ENCODE data around the gene NOP9.
A peak's percentile ranks its signal among the peaks of the same experiment; 100 is the strongest.

NOP9 gene

DNA sequence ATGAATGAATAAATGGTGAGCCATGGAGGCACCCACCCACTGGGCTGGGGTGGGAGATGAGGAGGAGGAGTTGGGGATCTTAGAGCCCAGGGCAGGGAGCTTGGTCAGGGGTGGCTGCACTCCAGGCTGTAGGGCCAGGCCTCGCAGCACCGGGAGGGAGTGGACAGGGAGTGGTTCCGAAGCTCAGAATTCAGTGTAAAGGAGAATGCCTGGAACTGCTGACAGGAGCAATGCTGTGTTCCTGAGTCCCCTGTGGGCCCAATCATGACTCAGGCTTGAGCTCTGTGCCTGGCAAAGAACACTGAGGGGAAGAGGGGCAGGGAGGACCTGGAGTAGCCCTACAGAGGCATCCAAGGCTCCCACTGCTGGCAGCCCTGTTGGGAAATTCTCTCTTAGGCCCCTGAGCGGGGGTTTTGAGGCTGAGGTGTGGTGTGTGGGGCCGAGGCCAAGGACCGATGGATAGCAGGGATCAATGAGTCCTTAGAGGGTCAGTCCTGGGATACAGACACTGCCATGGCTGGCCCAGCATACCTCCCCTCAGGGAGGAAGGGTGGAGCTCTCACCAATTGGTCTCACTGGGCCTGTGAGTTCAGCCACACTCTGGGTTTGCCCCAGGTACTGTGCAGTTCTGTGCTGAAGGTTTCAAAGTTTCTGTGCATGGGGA lies 18.7 kb upstream of the NOP9 start:
- no peak for DNase-seq (ENCODE audit: low read depth in 2 of 2, low spot score in 1 of 2)

DNA sequence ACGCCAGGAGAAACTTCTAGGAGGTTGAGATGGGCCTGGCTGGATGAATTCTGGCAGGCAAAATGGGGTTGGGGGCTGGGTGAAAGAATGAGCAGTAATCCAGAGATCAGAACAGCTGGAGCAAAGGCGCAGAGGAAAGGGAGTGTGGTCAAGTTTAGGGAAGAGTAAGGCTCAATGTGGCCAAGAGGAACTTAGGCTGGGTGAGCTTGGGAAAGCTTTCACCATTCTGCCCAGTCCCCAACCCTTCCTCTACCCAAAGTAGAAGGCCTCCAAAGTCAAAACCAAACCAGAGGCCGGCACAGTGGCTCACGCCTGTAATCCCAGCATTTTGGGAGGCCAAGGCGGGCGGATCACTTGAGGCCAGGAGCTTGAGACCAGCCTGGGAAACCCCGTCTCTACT lies 18.0 kb upstream of the NOP9 start:
- DNase-seq (ENCODE audit: low read depth in 2 of 2, low spot score in 1 of 2): no peak

- DNase-seq (ENCODE audit: low read depth in 2 of 2, low spot score in 1 of 2): no peak
Measured at GRCh38 chr14:24282736-24283135, 16.9 kb upstream of the NOP9 start.

DNA sequence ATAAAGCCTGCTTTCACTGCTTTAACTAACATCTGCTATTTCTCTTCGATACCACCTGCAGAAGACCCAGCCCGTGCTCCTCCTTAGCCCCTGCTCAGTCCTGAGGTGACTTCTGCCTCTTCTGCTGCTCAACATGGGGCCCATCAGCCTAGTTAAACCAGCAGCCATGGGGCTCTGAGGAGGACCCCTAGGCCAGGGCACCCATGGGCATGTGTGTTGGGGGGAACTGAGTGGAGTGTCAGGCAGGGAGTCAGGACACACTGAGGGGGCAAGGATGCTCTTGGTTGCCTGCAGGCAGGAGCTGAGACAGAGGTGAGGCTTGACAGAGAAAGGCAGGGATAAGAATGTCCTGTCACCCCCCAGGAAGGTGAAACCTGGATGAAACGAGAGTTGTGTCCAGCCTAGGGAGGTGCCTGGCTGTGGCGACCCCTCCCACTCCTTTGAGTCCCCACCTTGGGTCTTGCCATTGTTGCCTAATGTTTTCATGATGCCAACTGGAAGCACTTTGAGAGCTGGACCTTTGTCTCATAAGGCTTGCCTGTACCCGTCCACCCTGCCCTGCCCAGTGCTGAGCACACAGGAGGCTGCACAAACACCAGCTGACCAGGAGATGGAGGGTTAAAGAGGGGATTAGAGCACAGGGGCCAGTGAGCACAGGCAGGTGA lies 15.7 kb upstream of the NOP9 start:
- no peak for DNase-seq (ENCODE audit: low read depth in 2 of 2, low spot score in 1 of 2)

DNA sequence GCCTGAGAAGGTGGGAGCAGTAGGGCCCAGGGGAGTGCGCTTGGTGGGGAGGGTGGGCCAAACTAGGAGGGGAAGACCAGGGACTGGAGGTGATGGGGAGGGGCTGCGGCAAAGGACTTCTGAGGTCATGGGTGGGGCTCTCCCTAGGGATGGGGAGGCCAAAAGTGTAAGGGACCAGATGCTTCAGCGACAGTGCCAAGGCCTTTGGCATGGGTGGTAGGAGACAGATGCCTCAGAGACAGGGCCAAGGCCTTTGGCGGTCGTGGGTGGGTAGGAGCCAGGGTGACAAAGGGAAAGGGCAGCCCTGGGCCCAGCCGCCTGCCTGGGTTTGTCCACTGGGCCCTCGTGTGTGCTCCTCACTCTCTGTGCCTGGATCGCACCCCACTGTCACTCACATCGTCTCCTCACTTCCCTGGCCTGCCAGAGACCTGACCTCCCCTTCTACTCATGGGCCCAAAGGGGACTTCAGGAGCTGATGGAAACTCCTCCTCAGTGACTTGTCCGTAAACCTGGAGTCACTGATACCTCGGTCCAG lies 15.1 kb upstream of the NOP9 start:
- no peak for DNase-seq (ENCODE audit: low read depth in 2 of 2, low spot score in 1 of 2)

DNA sequence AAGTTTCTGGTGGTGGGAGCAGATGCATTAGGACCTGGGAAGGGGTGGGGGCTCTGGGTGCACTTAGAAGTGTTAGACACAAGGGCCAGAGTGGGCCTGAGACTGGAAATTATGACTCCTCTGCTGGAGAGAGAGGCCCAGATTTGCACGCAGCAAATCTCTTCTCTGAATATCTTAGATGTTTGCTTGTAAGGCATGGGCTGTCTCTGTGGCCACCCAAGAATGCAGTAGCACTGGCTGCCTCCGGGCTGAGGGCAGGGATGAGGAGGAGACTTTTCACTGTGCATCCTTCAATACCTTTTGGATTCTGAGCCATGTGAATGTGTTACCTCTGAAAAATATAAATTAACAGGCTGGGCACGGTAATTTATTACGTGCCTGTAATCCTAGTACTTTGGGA lies 14.3 kb upstream of the NOP9 start:
- DNase-seq (ENCODE audit: low read depth in 2 of 2, low spot score in 1 of 2): no peak

GRCh38 chr14:24286996-24287395 lies 12.7 kb upstream of the NOP9 start:
- DNase-seq (ENCODE audit: low read depth in 2 of 2, low spot score in 1 of 2): no peak

- no peak for DNase-seq (ENCODE audit: low read depth in 2 of 2, low spot score in 1 of 2)
Measured at GRCh38 chr14:24289649-24290280, 9.9 kb upstream of the NOP9 start.

DNA sequence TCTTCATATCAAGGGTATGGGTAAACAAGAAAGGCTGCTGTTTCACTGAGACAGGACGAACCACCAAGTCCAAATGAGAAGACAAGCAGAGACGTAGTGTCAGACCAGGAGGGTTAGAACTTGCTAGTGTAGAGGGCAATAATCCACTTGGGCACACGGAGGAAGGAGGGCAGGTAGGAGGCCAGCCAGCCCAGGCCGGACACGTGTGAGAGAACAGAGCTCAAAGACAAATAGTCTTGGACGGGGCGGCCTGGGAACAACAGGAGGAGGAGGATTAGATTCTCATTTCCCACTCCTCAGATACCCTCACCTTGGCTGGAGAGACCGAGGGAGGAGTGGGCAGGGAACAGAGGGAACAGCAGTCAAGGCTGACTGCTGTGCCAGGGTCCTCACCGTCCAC lies 8.9 kb upstream of the NOP9 start:
- no peak for DNase-seq (ENCODE audit: low read depth in 2 of 2, low spot score in 1 of 2)

DNA sequence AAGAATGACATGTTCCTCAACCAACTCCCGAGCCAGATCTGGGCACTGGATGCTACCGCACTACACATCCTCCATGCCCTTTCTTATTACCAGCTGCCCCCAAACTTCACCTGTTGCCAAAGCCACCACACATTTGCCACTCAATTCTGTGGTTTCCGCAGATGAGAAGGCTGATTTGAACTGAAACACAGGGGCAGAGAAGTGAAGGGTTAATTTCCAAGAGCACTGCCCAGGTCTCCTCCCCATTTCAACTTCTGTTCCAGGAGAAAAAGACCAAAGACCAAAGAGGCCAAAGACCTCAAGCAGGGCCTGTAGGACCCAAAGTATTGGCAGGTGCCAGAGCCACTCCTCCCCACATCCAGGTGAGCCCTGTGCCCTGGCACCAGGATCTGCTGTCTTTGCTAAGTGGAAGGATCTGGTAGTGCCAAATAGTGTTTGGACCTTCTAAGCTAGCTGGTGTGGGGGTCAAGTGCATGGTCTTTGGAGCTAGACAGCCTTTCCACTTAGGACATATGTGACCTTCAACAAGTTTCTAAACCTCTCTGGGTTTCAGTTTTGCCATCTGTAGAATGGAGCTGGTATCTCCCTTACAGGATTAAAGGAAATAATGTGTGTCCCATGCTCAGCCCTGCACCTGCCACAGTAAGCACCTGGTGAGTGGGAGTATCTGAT lies 8.1 kb upstream of the NOP9 start:
- DNase-seq (ENCODE audit: low read depth in 2 of 2, low spot score in 1 of 2): no peak

- no peak for DNase-seq (ENCODE audit: low read depth in 2 of 2, low spot score in 1 of 2)
Measured at GRCh38 chr14:24292118-24292807, 7.4 kb upstream of the NOP9 start.

DNA sequence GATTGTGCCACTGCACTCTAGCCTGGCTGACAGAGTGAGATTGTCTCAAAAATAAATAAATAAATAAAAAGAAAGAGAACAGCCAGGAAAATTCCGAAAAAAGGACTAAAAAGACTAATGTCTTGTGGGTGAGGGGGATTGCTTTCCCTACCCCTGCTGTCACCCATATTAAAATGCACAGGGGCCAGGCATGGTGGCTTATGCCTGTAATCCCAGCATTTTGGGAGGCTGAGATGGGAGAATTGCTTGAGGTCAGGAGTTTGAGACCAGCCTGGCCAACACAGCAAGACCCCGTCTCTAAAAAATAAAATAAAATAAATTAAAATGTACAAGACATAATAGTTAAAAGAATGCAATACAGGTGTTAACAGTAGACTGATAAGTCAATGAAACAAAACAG lies 6.1 kb upstream of the NOP9 start:
- no peak for DNase-seq (ENCODE audit: low read depth in 2 of 2, low spot score in 1 of 2)

DNA sequence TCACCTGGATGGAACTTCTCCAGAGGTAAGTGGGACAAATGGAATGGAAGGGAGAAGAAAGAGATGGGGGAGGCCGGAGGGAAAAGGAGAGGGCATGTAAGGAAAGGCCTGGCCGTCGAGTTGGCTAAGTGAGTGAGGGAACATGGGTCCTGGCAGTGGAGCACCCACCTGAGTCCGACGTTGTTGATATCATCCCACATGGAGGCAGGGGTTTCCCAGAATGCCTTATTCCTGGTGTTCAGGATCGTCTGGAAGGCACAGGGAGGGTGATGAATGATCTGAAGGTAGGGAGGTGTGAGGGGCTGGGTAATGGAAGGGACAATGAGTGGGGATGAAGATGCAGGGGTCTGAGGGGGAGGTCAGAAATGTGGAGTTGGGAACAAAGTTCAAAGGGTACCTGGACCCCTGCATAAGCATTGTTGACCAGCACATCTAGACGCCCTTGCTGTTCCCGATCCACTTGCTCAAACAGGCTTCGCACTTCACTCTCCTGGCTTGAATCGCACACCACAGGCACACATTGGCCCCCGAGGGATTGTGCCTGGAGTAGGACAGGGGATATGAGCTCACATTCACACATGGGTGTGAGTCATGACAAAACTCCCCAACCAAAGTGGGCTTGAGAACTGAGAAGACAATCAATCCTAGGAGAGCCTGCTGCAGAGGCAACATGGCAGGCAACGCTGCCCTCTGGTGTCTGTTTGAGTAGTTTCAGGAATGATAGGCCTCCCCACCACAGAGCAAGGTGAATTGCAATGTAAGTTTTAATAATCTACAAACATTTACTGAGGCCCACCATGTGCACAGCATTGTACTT lies 3.1 kb upstream of the NOP9 start:
- DNase-seq (ENCODE audit: low read depth in 2 of 2, low spot score in 1 of 2): peak; percentile 23 to 44

DNA sequence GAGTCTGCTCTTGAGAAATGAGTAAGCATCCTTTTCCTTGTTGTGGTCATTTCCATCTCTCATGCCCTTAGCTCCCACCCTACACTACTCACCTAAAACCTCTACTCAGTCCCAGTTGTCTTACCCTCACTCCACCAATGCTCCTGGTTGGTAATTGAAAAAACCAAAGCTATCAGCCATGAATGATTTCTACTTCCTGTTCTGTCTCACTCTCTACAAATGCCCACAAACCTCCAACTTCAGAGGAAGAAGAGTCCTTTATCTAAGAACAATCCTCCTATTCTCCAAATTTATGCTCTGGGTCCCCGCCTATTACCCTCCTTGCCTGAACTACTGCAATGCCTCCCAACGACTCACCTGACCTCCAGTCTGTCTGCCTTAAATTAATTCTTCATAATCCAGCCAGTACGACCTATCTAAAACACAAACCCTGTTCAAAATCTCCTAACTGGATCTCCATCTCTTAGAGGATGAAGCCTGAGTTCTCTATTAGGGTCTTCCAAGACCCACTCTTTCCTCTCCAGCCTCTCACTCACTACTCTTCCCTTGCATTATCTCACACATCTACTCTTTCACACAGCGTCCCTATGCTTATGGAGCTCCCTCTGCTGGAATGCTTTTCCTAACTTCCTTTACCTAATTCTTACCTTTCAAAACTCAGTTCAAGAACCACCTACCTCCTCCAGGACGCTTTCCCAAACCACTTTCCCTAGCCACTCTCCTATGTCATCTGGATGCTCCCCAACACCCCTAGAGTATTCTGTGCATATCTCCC lies 2.3 kb upstream of the NOP9 start:
- no peak for DNase-seq (ENCODE audit: low read depth in 2 of 2, low spot score in 1 of 2)

GRCh38 chr14:24298892-24299254 lies 777 bp upstream of the NOP9 start:
- no peak for DNase-seq (ENCODE audit: low read depth in 2 of 2, low spot score in 1 of 2)

DNA sequence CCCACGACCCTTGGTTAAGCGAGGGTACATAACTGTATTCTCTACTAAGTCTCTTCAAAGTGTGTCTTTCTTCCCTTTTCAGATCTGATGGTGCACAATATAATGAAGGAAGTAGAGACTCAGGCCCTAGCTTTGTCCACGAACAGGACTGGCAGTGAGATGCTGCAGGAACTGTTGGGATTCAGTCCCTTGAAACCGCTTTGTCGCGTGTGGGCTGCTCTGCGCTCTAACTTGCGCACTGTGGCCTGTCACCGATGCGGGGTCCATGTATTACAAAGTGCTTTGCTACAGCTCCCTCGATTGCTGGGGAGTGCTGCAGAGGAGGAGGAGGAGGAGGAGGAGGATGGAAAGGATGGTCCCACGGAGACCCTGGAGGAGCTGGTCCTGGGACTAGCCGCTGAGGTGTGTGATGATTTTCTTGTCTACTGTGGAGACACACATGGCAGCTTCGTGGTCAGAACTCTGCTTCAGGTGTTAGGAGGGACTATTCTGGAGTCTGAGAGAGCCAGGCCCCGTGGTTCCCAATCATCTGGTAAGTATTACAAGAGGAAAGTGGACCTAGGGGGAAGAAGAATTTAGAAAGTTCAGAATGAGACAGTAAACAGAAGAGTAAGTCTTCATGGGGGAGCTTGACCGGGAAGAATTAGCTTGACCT lies 803 bp downstream of the NOP9 start:
- no peak for DNase-seq (ENCODE audit: low read depth in 2 of 2, low spot score in 1 of 2)

- DNase-seq (ENCODE audit: low read depth in 2 of 2, low spot score in 1 of 2): no peak
Measured at GRCh38 chr14:24304019-24304387, 4.4 kb downstream of the NOP9 start.

DNA sequence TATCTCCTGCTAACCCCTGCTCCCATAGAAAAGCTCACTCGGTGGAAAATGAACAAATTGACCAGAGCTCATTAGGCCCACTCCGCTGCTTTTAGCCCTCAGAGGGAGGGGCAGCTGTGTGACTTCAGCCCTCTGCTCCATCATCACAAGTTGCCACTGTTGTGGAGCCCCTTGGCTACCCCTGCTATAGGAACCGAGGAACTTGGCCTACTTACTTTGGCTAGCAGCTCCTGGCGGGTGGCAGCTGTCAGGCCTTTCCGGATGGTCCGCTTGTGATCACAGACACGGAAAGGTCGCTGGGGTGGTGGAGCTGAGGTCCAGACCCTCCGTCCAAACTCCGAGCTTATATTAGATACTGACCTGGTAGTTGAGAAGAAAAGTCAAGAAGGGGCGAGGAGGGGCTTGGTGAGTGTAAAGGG lies 7.5 kb downstream of the NOP9 start:
- no peak for DNase-seq (ENCODE audit: low read depth in 2 of 2, low spot score in 1 of 2)
